Measurements from ENCODE around the gene MRPL50. TPM values are rescaled to one million over a fixed set of nuclear protein-coding genes. Genes with fewer than 3 reads are reported as not detected.

The MRPL50 gene
- total RNA-seq, 1 experiment from 2014 or later: 11.9 TPM

- Histone ChIP-seq H4K20me1 (ENCODE audit: insufficient read depth) (no peaks in the 10 kb centered on the region), H3K9me2 (ENCODE audit: insufficient read depth) (no peaks in the 10 kb centered on the region), H2AFZ (no peak overlapping the region), H3K27me3 (ENCODE audit: insufficient read depth, low read depth) (no peaks in the 10 kb centered on the region), H3K27ac (no peak overlapping the region), H3K36me3 (ENCODE audit: low read depth) (no peaks in the 10 kb centered on the region), H3F3A (ENCODE audit: insufficient read depth, low read depth) (no peaks in the 10 kb centered on the region), H3K4me1 (replicated peaks; ENCODE audit: insufficient read depth) (no peaks in the 10 kb centered on the region), H3K4me2 (no peak overlapping the region), H3K9me3 (ENCODE audit: insufficient read depth, low read depth) (no peaks in the 10 kb centered on the region; the same call in 1 of the 2 replicates), H3K79me2 (ENCODE audit: low read depth) (no peaks in the 10 kb centered on the region), H3K4me3 (no peak overlapping the region)
- no TSS peak for BruUV-seq (replicated peaks)
- no peak for DNase-seq
- CTCF ChIA-PET: interaction anchor here (0.5 kb wide), 1 partner anchor 27 kb away, joined by 3 read pairs; no protein-coding TSS in a partner anchor
- POLR2A ChIA-PET (ENCODE audit: unreplicated experiment): interaction anchor here (0.7 kb wide), 1 partner anchor 573 kb away, joined by 3 read pairs; no protein-coding TSS in a partner anchor
- intact Hi-C loops (cut with micrococcal nuclease; ENCODE audit: unreplicated experiment): no loop called here
- TF ChIP-seq CTCF (conservative IDR thresholded peaks at IDR 0.05): no peak
- no peak for TF ChIP-seq EZH2 (IDR thresholded peaks at IDR 0.05; ENCODE audit: low read depth)
Observed at GRCh38 chr9:101372327-101373118, 25.9 kb downstream of the MRPL50 start.

- no peaks in the 10 kb centered on the region for H3K4me1 ChIP-seq (replicated peaks; ENCODE audit: insufficient read depth)
Observed at GRCh38 chr9:101371813-101372212, 26.6 kb downstream of the MRPL50 start.

GRCh38 chr9:101369884-101370531 lies 28.4 kb downstream of the MRPL50 start:
- Histone ChIP-seq H3K9me3 (ENCODE audit: insufficient read depth, low read depth) (no peaks in the 10 kb centered on the region; the same call in 1 of the 2 replicates), H3K4me2 (no peak overlapping the region), H3K27ac (no peak overlapping the region), H3K79me2 (ENCODE audit: low read depth) (no peaks in the 10 kb centered on the region), H2AFZ (no peak overlapping the region), H3K4me3 (no peak overlapping the region), H3K9me2 (ENCODE audit: insufficient read depth) (no peaks in the 10 kb centered on the region), H3K36me3 (ENCODE audit: low read depth) (no peaks in the 10 kb centered on the region), H4K20me1 (ENCODE audit: insufficient read depth) (no peaks in the 10 kb centered on the region), H3F3A (ENCODE audit: insufficient read depth, low read depth) (no peaks in the 10 kb centered on the region), H3K27me3 (ENCODE audit: insufficient read depth, low read depth) (no peaks in the 10 kb centered on the region), H3K4me1 (replicated peaks; ENCODE audit: insufficient read depth) (no peaks in the 10 kb centered on the region)
- CTCF ChIA-PET: no interaction called here
- BruUV-seq (replicated peaks): no TSS peak
- intact Hi-C loops (cut with micrococcal nuclease; ENCODE audit: unreplicated experiment): no loop called here
- TF ChIP-seq CTCF (conservative IDR thresholded peaks at IDR 0.05): no peak
- no peak for TF ChIP-seq EZH2 (IDR thresholded peaks at IDR 0.05; ENCODE audit: low read depth)
- no peak for DNase-seq
- POLR2A ChIA-PET (ENCODE audit: unreplicated experiment): no interaction called here

More at GRCh38 chr9:101371813-101372212, 26.6 kb downstream of the MRPL50 start:
- Histone ChIP-seq H3K36me3 (ENCODE audit: low read depth) (no peaks in the 10 kb centered on the region), H3K79me2 (ENCODE audit: low read depth) (no peaks in the 10 kb centered on the region), H4K20me1 (ENCODE audit: insufficient read depth) (no peaks in the 10 kb centered on the region), H3K27ac (no peak overlapping the region), H2AFZ (no peak overlapping the region), H3K9me2 (ENCODE audit: insufficient read depth) (no peaks in the 10 kb centered on the region), H3K4me3 (no peak overlapping the region), H3K9me3 (ENCODE audit: insufficient read depth, low read depth) (no peaks in the 10 kb centered on the region; the same call in 1 of the 2 replicates), H3F3A (ENCODE audit: insufficient read depth, low read depth) (no peaks in the 10 kb centered on the region), H3K27me3 (ENCODE audit: insufficient read depth, low read depth) (no peaks in the 10 kb centered on the region), H3K4me2 (no peak overlapping the region)
- BruUV-seq (replicated peaks): no TSS peak
- TF ChIP-seq EZH2 (IDR thresholded peaks at IDR 0.05; ENCODE audit: low read depth) (no peak), CTCF (conservative IDR thresholded peaks at IDR 0.05) (no peak)
- DNase-seq: no peak
- POLR2A ChIA-PET (ENCODE audit: unreplicated experiment): no interaction called here
- intact Hi-C loops (cut with micrococcal nuclease; ENCODE audit: unreplicated experiment): no loop called here
- CTCF ChIA-PET: no interaction called here

Measured in PC-9 (cell line).